Tibial artery (tissue), 4 donors: ENCODE measurements around the gene MPPE1.

ENCODE experiments used
- DNase-seq, 2 donors: peaks; one replicate each; pipeline ENCODE4 v3.0.0-alpha.2; 2019
- H3K27ac ChIP-seq, 2 donors: fragments of 200-600 bp; sonication (generic) in 1 of 2; 1 replicate in 1 of 2; 2 replicates in 1 of 2; pipeline ENCODE4 v1.5.1; 2018 to 2019; ENCODE audit warnings: mild to moderate bottlenecking in 1 of 2
- H3K27me3 ChIP-seq, 2 donors: fragments of 200-600 bp; sonication (generic) in 1 of 2; one replicate each; pipeline versions ENCODE4 v1.5.1 to v1.6.0; 2016 to 2019
- H3K36me3 ChIP-seq, 3 donors: fragments of 200-600 bp; sonication (generic) in 2 of 3; one replicate each; pipeline ENCODE4 v1.5.1; 2016 to 2019; ENCODE audit warnings: mild to moderate bottlenecking in 2 of 3
- H3K4me1 ChIP-seq, 4 donors: fragments of 200-600 bp; sonication (generic) in 2 of 4; 1 replicate in 3 of 4; 2 replicates in 1 of 4; pipeline ENCODE4 v1.5.1; 2016 to 2019
- H3K4me3 ChIP-seq, 2 donors: fragments of 200-600 bp; sonication (generic) in 1 of 2; 1 replicate in 1 of 2; 2 replicates in 1 of 2; pipeline ENCODE4 v1.5.1; 2018 to 2019; ENCODE audit warnings: mild to moderate bottlenecking in 2 of 2
- H3K9me3 ChIP-seq, 3 donors: fragments of 200-600 bp; sonication (generic) in 1 of 3; one replicate each; pipeline ENCODE4 v1.5.1; 2016 to 2019
- intact Hi-C: fragments of 100-400 bp; cut with DNase I; formaldehyde crosslinking; loops from one replicate; pipeline ENCODE4 v1.15.0; 2023; ENCODE audit warnings: low total_unique reads
- TF ChIP-seq, protein P1 (sequence below), 2 experiments: fragments of 200-600 bp in 1 of 2; fragments of 450-650 bp in 1 of 2; IDR thresholded peaks; one replicate each; pipeline ENCODE4 v1.5.1; 2017 to 2019; ENCODE audit warnings: antibody characterized with exemption in 2 of 2, mild to moderate bottlenecking in 1 of 2, moderate library complexity in 1 of 2

MPPE1 gene

DNA sequence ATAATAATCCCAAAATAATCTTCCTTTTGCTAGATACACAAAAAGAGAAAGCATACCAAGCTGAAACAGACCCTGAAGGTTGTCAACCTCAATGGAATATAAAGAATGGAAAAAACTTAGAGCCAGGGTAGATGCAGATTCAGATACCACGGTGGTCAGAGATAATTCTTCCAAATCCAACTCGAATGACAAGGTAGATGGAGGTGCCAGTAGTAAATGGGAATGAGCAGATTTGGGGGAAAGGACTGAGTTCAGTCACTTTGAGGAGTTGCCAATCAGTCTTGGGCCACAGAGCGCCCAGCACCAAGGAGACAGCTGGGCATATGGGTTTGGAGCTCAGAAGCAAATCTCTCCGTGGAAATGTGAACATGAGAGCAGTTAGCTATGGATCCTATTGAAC lies 60.3 kb downstream of the MPPE1 start:
- Histone ChIP-seq H3K27me3 (no peaks in the 10 kb centered on the region), H3K36me3 (no peaks in the 10 kb centered on the region), H3K27ac (no peak overlapping the region), H3K4me3 (no peak overlapping the region), H3K9me3 (no peaks in the 10 kb centered on the region), H3K4me1 (peaks cover 0 to 22% (median 5%) of the 10 kb centered on the region in 4 donors)
- TF ChIP-seq, protein P1, sequence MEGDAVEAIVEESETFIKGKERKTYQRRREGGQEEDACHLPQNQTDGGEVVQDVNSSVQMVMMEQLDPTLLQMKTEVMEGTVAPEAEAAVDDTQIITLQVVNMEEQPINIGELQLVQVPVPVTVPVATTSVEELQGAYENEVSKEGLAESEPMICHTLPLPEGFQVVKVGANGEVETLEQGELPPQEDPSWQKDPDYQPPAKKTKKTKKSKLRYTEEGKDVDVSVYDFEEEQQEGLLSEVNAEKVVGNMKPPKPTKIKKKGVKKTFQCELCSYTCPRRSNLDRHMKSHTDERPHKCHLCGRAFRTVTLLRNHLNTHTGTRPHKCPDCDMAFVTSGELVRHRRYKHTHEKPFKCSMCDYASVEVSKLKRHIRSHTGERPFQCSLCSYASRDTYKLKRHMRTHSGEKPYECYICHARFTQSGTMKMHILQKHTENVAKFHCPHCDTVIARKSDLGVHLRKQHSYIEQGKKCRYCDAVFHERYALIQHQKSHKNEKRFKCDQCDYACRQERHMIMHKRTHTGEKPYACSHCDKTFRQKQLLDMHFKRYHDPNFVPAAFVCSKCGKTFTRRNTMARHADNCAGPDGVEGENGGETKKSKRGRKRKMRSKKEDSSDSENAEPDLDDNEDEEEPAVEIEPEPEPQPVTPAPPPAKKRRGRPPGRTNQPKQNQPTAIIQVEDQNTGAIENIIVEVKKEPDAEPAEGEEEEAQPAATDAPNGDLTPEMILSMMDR (IDR thresholded peaks at IDR 0.05): no peak
- intact Hi-C loops: loop anchor here (10.0 kb wide), 1 partner anchor 163 kb away; the partner anchor contains the start of gene GNAL
- no peak for DNase-seq

DNA sequence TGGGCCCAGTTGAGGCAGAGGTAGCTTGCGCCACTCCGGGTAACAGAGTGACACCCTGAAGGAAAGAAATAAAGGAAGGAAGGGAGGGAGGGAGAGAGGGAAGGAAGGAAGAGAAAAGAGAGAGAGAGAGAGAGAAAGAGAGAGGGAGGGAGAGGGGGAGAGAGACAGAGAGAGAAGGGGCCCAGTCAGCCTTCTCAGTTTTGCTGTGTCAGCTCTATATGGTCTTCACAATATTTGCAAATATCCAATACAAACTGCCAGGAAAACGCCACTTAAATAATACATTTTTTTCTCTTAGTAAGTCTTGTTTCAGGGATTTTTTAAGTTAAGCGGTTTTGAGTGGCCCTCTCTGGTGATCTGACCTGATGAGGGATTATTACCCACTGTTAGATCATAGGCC lies 62.5 kb downstream of the MPPE1 start:
- Histone ChIP-seq H3K9me3 (no peaks in the 10 kb centered on the region), H3K4me1 (peaks cover 0 to 14% (median 2%) of the 10 kb centered on the region in 4 donors), H3K27ac (no peak overlapping the region), H3K4me3 (no peak overlapping the region), H3K36me3 (no peaks in the 10 kb centered on the region), H3K27me3 (no peaks in the 10 kb centered on the region)
- DNase-seq: no peak
- intact Hi-C loops: loop anchor here (10.0 kb wide), 1 partner anchor 161 kb away; the partner anchor contains the start of gene GNAL
- TF ChIP-seq, protein P1 (IDR thresholded peaks at IDR 0.05): no peak

DNA sequence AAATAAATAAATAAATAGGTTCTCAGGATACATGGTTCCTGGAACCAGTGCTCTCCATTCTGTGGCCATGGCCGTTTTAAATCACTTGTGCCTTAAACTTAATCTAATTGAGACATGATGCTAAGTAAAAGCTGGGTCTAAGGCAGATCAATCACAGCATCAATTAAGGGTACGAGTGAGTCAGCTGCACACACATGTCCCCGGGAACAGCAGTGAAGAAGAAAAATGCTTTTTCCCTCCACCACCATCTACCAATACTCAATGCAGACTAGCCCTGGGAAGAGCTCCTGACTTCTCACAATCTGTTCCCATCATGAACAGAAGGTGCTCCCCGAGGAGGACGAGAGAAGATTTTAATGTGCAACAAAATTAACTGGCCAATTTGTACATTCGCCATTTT lies 63.7 kb downstream of the MPPE1 start:
- intact Hi-C loops: loop anchor here (10.0 kb wide), 1 partner anchor 160 kb away; the partner anchor contains the start of gene GNAL
- TF ChIP-seq, protein P1 (IDR thresholded peaks at IDR 0.05): no peak
- DNase-seq: no peak

DNA sequence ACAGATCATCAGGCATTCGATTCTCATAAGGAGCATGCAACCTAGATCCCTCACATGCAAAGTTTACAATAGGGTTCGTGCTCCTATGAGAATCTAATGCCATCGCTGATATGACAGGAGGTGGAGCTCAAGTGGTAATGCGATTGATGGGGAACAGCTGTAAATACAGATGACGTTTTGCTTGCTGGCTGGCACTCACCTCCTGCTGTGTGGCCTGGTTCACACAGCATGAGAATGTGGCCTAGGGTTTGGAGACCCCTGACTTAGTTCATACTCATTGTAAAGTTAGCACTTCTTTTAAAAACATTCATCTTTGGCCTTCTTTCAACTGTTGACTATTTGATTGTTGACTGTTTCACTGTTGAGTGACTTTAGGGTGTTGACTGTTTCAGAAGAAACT lies 65.6 kb downstream of the MPPE1 start:
- intact Hi-C loops: loop anchor here (10.0 kb wide), 1 partner anchor 158 kb away; the partner anchor contains the start of gene GNAL
- no peaks in the 10 kb centered on the region for H3K9me3 ChIP-seq

More for the DNA sequence above, 63.7 kb downstream of the MPPE1 start:
- Histone ChIP-seq H3K27me3 (no peaks in the 10 kb centered on the region), H3K36me3 (no peaks in the 10 kb centered on the region), H3K4me3 (no peak overlapping the region), H3K4me1 (peaks cover 0 to 5% (median 0%) of the 10 kb centered on the region in 4 donors), H3K9me3 (no peaks in the 10 kb centered on the region), H3K27ac (no peak overlapping the region)

DNA sequence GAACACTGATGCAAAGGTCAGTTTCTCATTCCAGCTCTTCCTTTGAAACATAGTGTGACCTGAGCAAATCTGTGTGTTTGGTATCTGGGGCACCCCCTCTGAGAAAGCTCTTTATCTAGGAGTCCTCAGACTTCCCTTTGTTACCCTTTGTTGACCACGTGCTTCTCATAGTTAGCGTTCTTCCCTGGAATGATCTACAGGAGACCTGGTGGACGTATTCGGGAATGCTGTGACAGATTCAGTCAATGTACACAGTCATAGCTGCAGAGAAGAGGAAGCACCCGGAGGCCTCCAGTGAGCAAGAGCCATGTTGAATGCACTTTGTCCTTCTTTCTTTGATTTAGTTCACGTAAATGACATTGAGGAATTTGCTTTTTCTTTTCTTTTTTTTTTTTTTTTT lies 67.6 kb downstream of the MPPE1 start:
- Histone ChIP-seq H3K27me3 (no peaks in the 10 kb centered on the region), H3K36me3 (no peaks in the 10 kb centered on the region), H3K4me1 (no peaks in the 10 kb centered on the region), H3K9me3 (no peaks in the 10 kb centered on the region), H3K4me3 (no peak overlapping the region), H3K27ac (no peak overlapping the region)
- no peak for DNase-seq
- intact Hi-C loops: loop anchor here (10.0 kb wide), 1 partner anchor 156 kb away; the partner anchor contains the start of gene GNAL
- TF ChIP-seq, protein P1 (IDR thresholded peaks at IDR 0.05): no peak

More for the DNA sequence above, 65.6 kb downstream of the MPPE1 start:
- H3K4me1 ChIP-seq: no peaks in the 10 kb centered on the region
- TF ChIP-seq, protein P1 (IDR thresholded peaks at IDR 0.05): no peak
- no peaks in the 10 kb centered on the region for H3K27me3 ChIP-seq
- no peak overlapping the region for H3K27ac ChIP-seq
- DNase-seq: no peak
- no peak overlapping the region for H3K4me3 ChIP-seq
- no peaks in the 10 kb centered on the region for H3K36me3 ChIP-seq

DNA sequence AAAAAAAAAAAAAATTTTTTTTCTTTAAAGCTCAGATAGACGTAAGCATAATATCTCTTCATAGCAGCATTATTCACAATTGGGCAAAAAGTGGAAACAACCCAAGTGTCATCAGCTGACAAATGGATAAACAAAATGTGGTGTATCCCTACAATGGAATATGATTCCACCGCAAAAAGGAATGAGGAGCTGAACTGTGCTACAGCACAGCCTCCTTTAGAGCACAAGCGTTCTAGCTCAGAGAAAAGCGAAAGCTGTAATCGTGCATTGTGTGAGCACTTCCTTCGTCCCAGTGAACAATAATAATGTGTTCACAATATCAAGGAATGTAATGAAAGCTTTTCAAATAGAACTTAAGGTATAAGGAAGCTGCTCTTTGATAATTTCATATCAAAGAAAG lies 68.6 kb downstream of the MPPE1 start:
- TF ChIP-seq, protein P1 (IDR thresholded peaks at IDR 0.05): no peak
- Histone ChIP-seq H3K36me3 (no peaks in the 10 kb centered on the region), H3K9me3 (no peaks in the 10 kb centered on the region), H3K27me3 (no peaks in the 10 kb centered on the region), H3K27ac (no peak overlapping the region), H3K4me1 (no peaks in the 10 kb centered on the region), H3K4me3 (no peak overlapping the region)
- DNase-seq: no peak
- intact Hi-C loops: no loop called here
